ENCODE measurements around the gene RSBN1. TPM values are rescaled to one million over a fixed set of nuclear protein-coding genes. Genes with fewer than 3 reads are reported as not detected.

Gene RSBN1
- total and polyA plus RNA-seq, 9 of the 15 experiments (the other 6 are each of a cell fraction or from before 2014, with no cell fraction given) = 4.5 to 24.3 (median 13.0) TPM

GRCh38 chr1:113811888-113812660, at the start of gene RSBN1 (continued):
- TF ChIP-seq TAF1 (IDR thresholded peaks at IDR 0.05; ENCODE audit: control insufficient read depth, extremely low read depth, insufficient read depth, low read length, severe bottlenecking) (peak; percentile 96), HOMEZ (CRISPR knock-in tag; IDR thresholded peaks at IDR 0.05) (no peak), CREM (IDR thresholded peaks at IDR 0.05; ENCODE audit: low read depth) (peak; percentile 94), MBD2 (IDR thresholded peaks at IDR 0.05; ENCODE audit: borderline replicate concordance, low read depth) (peak; percentile 92; the same call in 1 of the 2 replicates), GABPA (tag; conservative IDR thresholded peaks at IDR 0.05; ENCODE audit: low read depth) (peak; percentile 97), POLR2A (conservative IDR thresholded peaks at IDR 0.05) (peak; percentile 94), RHOXF2B (CRISPR knock-in tag; conservative IDR thresholded peaks at IDR 0.05) (no peak), HNRNPLL (IDR thresholded peaks at IDR 0.05; ENCODE audit: low read depth, low read length, poor library complexity, severe bottlenecking) (peak; percentile 95), CHD1 (IDR thresholded peaks at IDR 0.05; ENCODE audit: low read length) (peak; percentile 48), XRCC5 (IDR thresholded peaks at IDR 0.05; ENCODE audit: low read depth, low read length) (peak; percentile 81; the same call in 1 of the 2 replicates), KLF16 (IDR thresholded peaks at IDR 0.05) (peak; percentile 23; the same call in 1 of the 2 replicates), CUX1 (CRISPR knock-in tag; IDR thresholded peaks at IDR 0.05) (no peak), MXD1 (CRISPR knock-in tag; IDR thresholded peaks at IDR 0.05; ENCODE audit: borderline replicate concordance, poor library complexity, severe bottlenecking) (no peak), RFX5 (IDR thresholded peaks at IDR 0.05; ENCODE audit: low read depth, low read length) (0 out of 2 replicates have a peak, but pooled peaks have one; percentile 12), ZNF449 (CRISPR knock-in tag; IDR thresholded peaks at IDR 0.05) (no peak), ZNF431 (CRISPR knock-in tag; IDR thresholded peaks at IDR 0.05) (no peak), SLC30A9 (CRISPR knock-in tag; IDR thresholded peaks at IDR 0.05) (no peak), SUPT5H (IDR thresholded peaks at IDR 0.05) (peak; percentile 93), PCBP1 (IDR thresholded peaks at IDR 0.05; ENCODE audit: low read depth, low read length, poor library complexity, severe bottlenecking) (peak; percentile 68)
